Progenitor cell of endocrine pancreas (in vitro differentiated cells): ENCODE data around the gene AFDN. TPM values are rescaled to one million over a fixed set of nuclear protein-coding genes. Genes with fewer than 3 reads are reported as not detected.

ENCODE experiments used
- DNase-seq: peaks from one replicate; pipeline ENCODE4 v3.0.0; 2021; ENCODE audit warnings: low spot score; ENCODE audit not compliant: unreplicated experiment
- H3K27ac Mint-ChIP-seq: 2 replicates; pipeline ENCODE4 v1.8.0; 2021; ENCODE audit warnings: mild to moderate bottlenecking, moderate library complexity, mixed read lengths
- H3K27me3 Mint-ChIP-seq: 2 replicates; pipeline ENCODE4 v1.8.0; 2021; ENCODE audit warnings: mixed read lengths
- H3K36me3 Mint-ChIP-seq: 2 replicates; pipeline ENCODE4 v1.8.0; 2022; ENCODE audit warnings: mixed read lengths; ENCODE audit not compliant: insufficient read depth
- H3K4me1 Mint-ChIP-seq: 2 replicates; pipeline ENCODE4 v1.8.0; 2021; ENCODE audit warnings: low read depth, mixed read lengths
- H3K4me3 Mint-ChIP-seq: 2 replicates; pipeline ENCODE4 v1.8.0; 2021; ENCODE audit warnings: low read depth, mild to moderate bottlenecking, moderate library complexity, mixed read lengths
- H3K9me3 Mint-ChIP-seq: 2 replicates; pipeline ENCODE4 v1.8.0; 2021; ENCODE audit warnings: low read depth, mixed read lengths
- total RNA-seq: library from RNA; stranded (reverse); gene quantifications from 2 replicates; pipeline ENCODE4 v1.2.1, GENCODE V29; 2021
- TF ChIP-seq, protein P1 (sequence below): fragments of 200-600 bp; sonication (generic); IDR thresholded peaks from one replicate; pipeline ENCODE4 v1.5.0; 2021; ENCODE audit warnings: antibody characterized with exemption, mild to moderate bottlenecking; ENCODE audit not compliant: unreplicated experiment

The AFDN gene
- total RNA-seq, 1 donor from 2014 or later, result 423 TPM

DNA sequence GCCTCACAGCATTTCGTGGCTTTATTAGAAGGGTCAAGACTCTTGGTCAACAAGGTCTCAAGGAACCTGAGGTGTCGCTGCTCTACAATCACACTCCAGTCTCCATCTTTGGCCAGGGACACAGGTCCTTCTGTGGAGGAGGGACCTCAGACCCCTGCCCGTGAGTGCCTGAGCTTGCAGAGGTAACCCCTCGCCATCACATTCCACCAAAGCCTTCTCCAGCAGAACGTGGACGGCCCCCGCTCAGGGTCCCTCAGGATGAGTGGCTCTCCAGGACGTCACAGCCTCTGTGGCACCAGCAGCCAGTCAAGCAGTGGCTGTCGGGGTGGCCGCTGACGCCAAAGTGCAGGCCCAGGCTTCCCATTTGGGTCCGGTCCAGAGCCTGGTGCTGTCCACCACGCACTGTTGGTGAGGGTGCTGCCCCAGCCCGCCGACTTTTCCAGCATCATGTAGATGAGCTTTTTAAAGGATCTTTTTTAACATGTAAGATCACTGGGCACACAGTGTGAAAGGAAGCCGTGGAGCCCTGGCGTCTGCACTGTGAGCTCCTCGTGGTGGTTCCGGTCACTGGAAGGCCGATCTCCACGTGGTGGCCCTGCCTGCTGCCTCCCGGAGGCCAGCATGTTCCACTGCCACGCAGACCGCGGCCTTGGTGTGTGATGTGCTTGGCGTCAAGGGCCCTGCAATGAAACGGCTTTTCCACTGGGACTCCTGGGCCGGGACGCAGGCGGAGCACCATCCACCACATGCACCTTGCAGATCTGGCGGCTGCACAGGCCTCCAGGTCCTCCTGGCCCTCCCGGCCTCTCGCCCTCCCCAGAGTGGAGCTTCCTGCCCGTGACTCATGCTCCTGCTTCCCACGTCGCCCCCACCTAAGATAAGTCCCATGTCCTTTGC lies 162.5 kb downstream of the AFDN start:
- no peak for DNase-seq
- Mint-ChIP-seq H3K27ac (peak overlapping the region; percentile 62), H3K27me3 (no peaks in the 10 kb centered on the region), H3K9me3 (no peaks in the 10 kb centered on the region), H3K4me3 (no peak overlapping the region), H3K36me3 (no peaks in the 10 kb centered on the region), H3K4me1 (no peaks in the 10 kb centered on the region)
- TF ChIP-seq, protein P1, sequence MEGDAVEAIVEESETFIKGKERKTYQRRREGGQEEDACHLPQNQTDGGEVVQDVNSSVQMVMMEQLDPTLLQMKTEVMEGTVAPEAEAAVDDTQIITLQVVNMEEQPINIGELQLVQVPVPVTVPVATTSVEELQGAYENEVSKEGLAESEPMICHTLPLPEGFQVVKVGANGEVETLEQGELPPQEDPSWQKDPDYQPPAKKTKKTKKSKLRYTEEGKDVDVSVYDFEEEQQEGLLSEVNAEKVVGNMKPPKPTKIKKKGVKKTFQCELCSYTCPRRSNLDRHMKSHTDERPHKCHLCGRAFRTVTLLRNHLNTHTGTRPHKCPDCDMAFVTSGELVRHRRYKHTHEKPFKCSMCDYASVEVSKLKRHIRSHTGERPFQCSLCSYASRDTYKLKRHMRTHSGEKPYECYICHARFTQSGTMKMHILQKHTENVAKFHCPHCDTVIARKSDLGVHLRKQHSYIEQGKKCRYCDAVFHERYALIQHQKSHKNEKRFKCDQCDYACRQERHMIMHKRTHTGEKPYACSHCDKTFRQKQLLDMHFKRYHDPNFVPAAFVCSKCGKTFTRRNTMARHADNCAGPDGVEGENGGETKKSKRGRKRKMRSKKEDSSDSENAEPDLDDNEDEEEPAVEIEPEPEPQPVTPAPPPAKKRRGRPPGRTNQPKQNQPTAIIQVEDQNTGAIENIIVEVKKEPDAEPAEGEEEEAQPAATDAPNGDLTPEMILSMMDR, result no peak

DNA sequence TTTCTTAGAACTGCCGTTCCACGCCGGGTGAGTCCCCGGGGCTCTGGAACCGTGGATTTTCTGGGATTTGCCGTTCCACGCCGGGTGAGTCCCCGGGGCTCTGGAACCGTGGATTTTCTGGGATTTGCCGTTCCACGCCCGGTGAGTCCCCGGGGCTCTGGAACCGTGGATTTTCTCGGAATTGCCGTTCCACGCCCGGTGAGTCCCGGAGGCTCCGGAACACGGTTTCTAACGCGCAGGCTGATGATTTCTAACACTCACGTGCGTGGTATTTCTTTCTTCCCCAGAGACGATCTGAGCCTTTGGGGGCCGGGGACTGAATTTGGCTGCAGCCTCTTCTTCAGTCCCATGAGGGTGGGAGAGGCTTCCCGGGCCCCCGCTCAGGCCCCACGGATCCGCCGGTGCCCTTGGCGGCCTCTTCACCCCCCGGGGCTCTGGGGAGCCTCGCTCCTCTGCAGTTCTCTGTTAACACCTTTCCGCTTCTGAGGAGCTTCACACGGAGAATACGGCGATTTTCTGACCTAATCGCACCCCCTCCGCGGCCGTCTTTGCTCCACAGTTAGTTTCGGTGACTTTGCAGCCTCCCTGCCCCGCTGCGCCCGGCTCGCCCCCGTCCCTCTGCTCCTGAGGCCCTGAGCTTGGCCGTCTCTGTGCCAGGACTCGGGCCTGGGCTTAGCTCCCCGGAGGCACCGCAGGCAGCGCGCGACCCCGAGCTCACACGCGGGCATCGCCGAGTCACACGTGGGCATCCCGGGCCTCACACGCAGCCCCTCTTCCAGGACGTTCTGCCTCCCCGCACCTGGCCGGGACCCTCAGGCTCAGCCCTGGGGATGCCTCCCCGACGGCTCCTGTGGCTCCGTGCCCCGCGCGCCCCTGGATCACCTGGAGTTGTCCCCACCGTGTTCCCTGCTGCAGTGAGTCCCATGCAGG lies 163.6 kb downstream of the AFDN start:
- H3K4me3 Mint-ChIP-seq, result no peak overlapping the region
- H3K27me3 Mint-ChIP-seq, result no peaks in the 10 kb centered on the region
- H3K36me3 Mint-ChIP-seq, result no peaks in the 10 kb centered on the region
- TF ChIP-seq, protein P1, result no peak
- no peaks in the 10 kb centered on the region for H3K9me3 Mint-ChIP-seq
- no peaks in the 10 kb centered on the region for H3K4me1 Mint-ChIP-seq
- H3K27ac Mint-ChIP-seq, result peak overlapping the region; percentile 29
- no peak for DNase-seq

DNA sequence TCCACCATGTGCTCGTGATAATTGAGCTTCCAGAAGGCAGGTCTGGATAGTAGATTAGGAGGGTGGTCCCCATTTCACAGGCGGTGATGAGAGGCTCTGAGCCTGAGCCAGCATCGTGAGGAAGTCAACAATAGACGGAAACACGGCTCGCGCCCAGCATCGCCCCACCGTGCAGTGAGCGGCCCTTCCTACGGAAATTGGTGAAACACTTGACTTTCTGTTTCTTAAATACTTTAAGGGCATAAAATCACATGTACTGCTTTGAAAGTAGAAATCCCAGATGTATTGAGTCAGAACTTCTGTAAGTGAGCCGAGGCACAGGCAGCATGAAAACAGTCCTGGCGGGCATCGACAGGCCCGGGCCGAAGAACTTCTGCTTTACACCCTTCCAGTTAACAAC lies 166.5 kb downstream of the AFDN start:
- H3K27me3 Mint-ChIP-seq, result no peaks in the 10 kb centered on the region

DNA sequence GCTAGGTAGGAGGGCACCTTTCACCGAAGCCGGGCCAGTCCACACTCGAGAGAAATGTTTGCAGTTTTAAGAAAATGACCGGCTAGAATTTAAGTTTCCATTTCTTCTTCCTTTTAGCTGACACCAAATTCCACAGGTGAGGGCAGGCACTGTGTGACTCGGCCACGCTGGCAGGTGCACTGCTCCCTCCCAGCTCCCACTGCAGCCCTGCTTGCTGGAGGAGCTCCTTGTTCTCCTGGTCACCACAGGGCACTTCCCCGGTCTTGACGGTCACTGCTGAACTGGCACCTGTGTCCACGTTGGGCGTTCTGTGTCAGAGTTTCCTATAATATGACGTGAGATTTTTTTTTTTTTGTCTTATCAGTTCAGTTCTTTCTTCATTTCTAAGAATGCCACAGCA lies 167.1 kb downstream of the AFDN start:
- H3K4me3 Mint-ChIP-seq, result no peak overlapping the region
- no peaks in the 10 kb centered on the region for H3K36me3 Mint-ChIP-seq
- no peak overlapping the region for H3K27ac Mint-ChIP-seq
- DNase-seq, result no peak
- TF ChIP-seq, protein P1, result no peak
- H3K27me3 Mint-ChIP-seq, result no peaks in the 10 kb centered on the region
- H3K9me3 Mint-ChIP-seq, result no peaks in the 10 kb centered on the region
- H3K4me1 Mint-ChIP-seq, result peaks cover 2% of the 10 kb centered on the region

More for the DNA sequence above, 166.5 kb downstream of the AFDN start:
- H3K27ac Mint-ChIP-seq, result no peak overlapping the region
- DNase-seq, result no peak
- no peaks in the 10 kb centered on the region for H3K9me3 Mint-ChIP-seq
- no peak overlapping the region for H3K4me3 Mint-ChIP-seq
- peaks cover 2% of the 10 kb centered on the region for H3K4me1 Mint-ChIP-seq
- no peaks in the 10 kb centered on the region for H3K36me3 Mint-ChIP-seq
- TF ChIP-seq, protein P1, result no peak

DNA sequence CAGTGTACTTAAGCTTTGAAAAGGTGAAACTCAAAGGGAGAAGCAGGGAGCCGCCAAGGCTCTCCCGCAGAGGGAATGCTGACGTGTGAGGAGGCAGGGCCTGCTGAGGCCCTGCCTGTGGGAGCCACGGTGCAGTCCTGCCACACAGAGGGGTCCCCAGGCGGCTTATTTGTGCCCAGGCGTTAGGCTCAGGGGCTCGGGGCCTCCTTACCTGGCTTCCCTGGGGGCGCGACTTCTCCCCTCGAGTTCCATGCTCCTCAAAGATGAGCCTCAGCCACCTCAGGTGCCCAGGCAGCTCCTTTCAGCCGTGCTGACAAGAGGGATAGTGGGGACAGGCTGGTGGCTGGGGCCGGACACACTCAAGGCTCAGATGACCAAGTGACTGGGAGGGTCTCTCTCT lies 168.6 kb downstream of the AFDN start:
- H3K36me3 Mint-ChIP-seq, result no peaks in the 10 kb centered on the region
- H3K9me3 Mint-ChIP-seq, result no peaks in the 10 kb centered on the region
- no peak overlapping the region for H3K27ac Mint-ChIP-seq
- no peak overlapping the region for H3K4me3 Mint-ChIP-seq
- H3K4me1 Mint-ChIP-seq, result peaks cover 2% of the 10 kb centered on the region
- TF ChIP-seq, protein P1, result no peak
- H3K27me3 Mint-ChIP-seq, result no peaks in the 10 kb centered on the region
- no peak for DNase-seq
